Testis (tissue), 3 donors: Measurements from ENCODE around the gene TBC1D10B. TPM values are rescaled to one million over a fixed set of nuclear protein-coding genes. Genes with fewer than 3 reads are reported as not detected.

Source experiments
- DNase-seq: peaks from one replicate; pipeline ENCODE4 v3.0.0-alpha.2; 2019
- H3K27ac ChIP-seq, 2 donors: fragments of 200-600 bp; sonication (generic); one replicate each; pipeline ENCODE4 v1.5.1; 2019
- H3K27me3 ChIP-seq: fragments of 200-600 bp; sonication (generic); one replicate; pipeline ENCODE4 v1.5.1; 2019
- H3K36me3 ChIP-seq: fragments of 200-600 bp; sonication (generic); one replicate; pipeline ENCODE4 v1.5.1; 2017; ENCODE audit warnings: low read depth; ENCODE audit errors: missing control alignments
- H3K4me1 ChIP-seq: fragments of 200-600 bp; sonication (generic); one replicate; pipeline ENCODE4 v1.5.1; 2019
- H3K4me3 ChIP-seq, 2 donors: fragments of 200-600 bp; sonication (generic); one replicate each; pipeline ENCODE4 v1.5.1; 2017 to 2019
- H3K9me3 ChIP-seq: fragments of 200-600 bp; sonication (generic); one replicate; pipeline ENCODE4 v1.5.1; 2017
- CTCF ChIP-seq, 3 experiments: fragments of 450-650 bp in 2 of 3; fragments of 200-600 bp in 1 of 3; sonication (generic) in 1 of 3; IDR thresholded peaks; one replicate each; pipeline ENCODE4 v1.5.1; 2016 to 2019; ENCODE audit warnings: antibody characterized with exemption in 3 of 3, mild to moderate bottlenecking in 2 of 3, moderate library complexity in 1 of 3
- POLR2A ChIP-seq: fragments of 450-650 bp; IDR thresholded peaks from one replicate; pipeline ENCODE4 v1.6.1; 2017; ENCODE audit warnings: antibody characterized with exemption, mild to moderate bottlenecking, moderate library complexity
- whole genome bisulfite sequencing, 2 donors: methylation state at CpG; one replicate each; pipeline ENCODE4 v1.1.5; 2018; 5-methylcytosine and 5-hydroxymethylcytosine counted together
- intact Hi-C: fragments of 100-400 bp; cut with DNase I; formaldehyde crosslinking; loops from one replicate; pipeline ENCODE4 v1.15.1; 2023; ENCODE audit warnings: low total_unique reads
- polyA plus RNA-seq: library from polyadenylated mRNA; stranded (reverse); fragments of 350-450 nt; fragmentation: Illumina TruSeq; extraction: RNeasy Lipid Tissue Mini Kit (QIAGEN cat#74804); gene quantifications from one replicate; pipeline ENCODE4 v1.2.3, GENCODE V29; 2014; ENCODE audit warnings: low read depth, low replicate concordance; ENCODE audit not compliant: insufficient read depth
- total RNA-seq, 2 donors: library from RNA; depleted of rRNA; stranded (reverse); fragments of >200 nt; gene quantifications; one replicate each; pipeline ENCODE4 v1.2.3, GENCODE V29; 2016

Gene TBC1D10B
- total and polyA plus RNA-seq, 3 donors from 2014 or later, result 60.5 to 86.2 (median 64.0) TPM

- Histone ChIP-seq H3K36me3 (no peaks in the 10 kb centered on the region), H3K4me3 (peak within 1 kb of the TSS; percentile 87 to 98), H3K27ac (peak within 1 kb of the TSS; percentile 85 to 91), H3K4me1 (peaks cover 37% of the 10 kb centered on the region), H3K9me3 (no peaks in the 10 kb centered on the region), H3K27me3 (no peaks in the 10 kb centered on the region)
- WGBS, 2 donors, result 1% methylated on average over 36 to 45 of the region's 45 CpGs
- no peak for TF ChIP-seq POLR2A
- no peak for TF ChIP-seq CTCF (IDR thresholded peaks at IDR 0.05)
- peak; percentile 97 for DNase-seq
- intact Hi-C loops, result no loop called here
Measured at GRCh38 chr16:30355144-30355953, 14.9 kb downstream of the TBC1D10B start, which contains the start of gene CD2BP2. CD2BP2 (minus strand) TSS chr16:30355308; CDS start chr16:30354681, 627 bp downstream.

- Histone ChIP-seq H3K9me3 (no peaks in the 10 kb centered on the region), H3K4me1 (peaks cover 37% of the 10 kb centered on the region), H3K4me3 (peak overlapping the region; percentile 87 to 98), H3K27ac (peak overlapping the region; percentile 85 to 91), H3K36me3 (no peaks in the 10 kb centered on the region), H3K27me3 (no peaks in the 10 kb centered on the region)
- WGBS, 2 donors, result 1 to 4% methylated on average over 12 to 22 of the region's 36 CpGs
- intact Hi-C loops, result no loop called here
- no peak for DNase-seq
- TF ChIP-seq CTCF (IDR thresholded peaks at IDR 0.05) (no peak), POLR2A (no peak)
Measured at GRCh38 chr16:30354423-30355143, 15.7 kb downstream of the TBC1D10B start.

- Histone ChIP-seq H3K27ac (peak overlapping the region in 1 of 2 donors; percentile 91), H3K27me3 (no peaks in the 10 kb centered on the region), H3K4me1 (peaks cover 37% of the 10 kb centered on the region), H3K36me3 (no peaks in the 10 kb centered on the region), H3K4me3 (no peak overlapping the region), H3K9me3 (no peaks in the 10 kb centered on the region)
- WGBS, 2 donors, result 87 to 89% methylated on average over 17 to 23 of the region's 23 CpGs
- DNase-seq, result no peak
- TF ChIP-seq CTCF (IDR thresholded peaks at IDR 0.05) (no peak), POLR2A (no peak)
- intact Hi-C loops, result no loop called here
Measured at GRCh38 chr16:30353438-30354129, 16.7 kb downstream of the TBC1D10B start.

- intact Hi-C loops, result no loop called here
- DNase-seq, result no peak
- no peaks in the 10 kb centered on the region for H3K36me3 ChIP-seq
- no peak overlapping the region for H3K4me3 ChIP-seq
- WGBS, 2 donors, result 88 to 89% methylated on average over 9 to 14 of the region's 14 CpGs
- no peaks in the 10 kb centered on the region for H3K27me3 ChIP-seq
- peaks cover 37% of the 10 kb centered on the region for H3K4me1 ChIP-seq
- H3K9me3 ChIP-seq, result no peaks in the 10 kb centered on the region
- TF ChIP-seq POLR2A (no peak), CTCF (IDR thresholded peaks at IDR 0.05) (no peak)
- peak overlapping the region; percentile 50 to 75 for H3K27ac ChIP-seq
Measured at GRCh38 chr16:30352488-30353401, 17.5 kb downstream of the TBC1D10B start.
